HepG2 (cell line): Measurements from ENCODE around the gene DOCK4. TPM values are rescaled to one million over a fixed set of nuclear protein-coding genes. Genes with fewer than 3 reads are reported as not detected.

Experiments
- ATF7 ChIP-seq, 2 experiments: fragments of 450-650 bp in 1 of 2; sonication (generic) in 1 of 2; formaldehyde crosslinking in 1 of 2; IDR thresholded peaks; 2 replicates each; pipeline versions ENCODE4 v1.4.0 to v1.6.1; 2016 to 2020; ENCODE audit warnings: antibody characterized with exemption in 1 of 2, mild to moderate bottlenecking in 1 of 2, missing genetic modification reagents in 1 of 2
- EP300 ChIP-seq, 3 experiments: sonication (generic) in 1 of 3; formaldehyde crosslinking in 1 of 3; IDR thresholded peaks; 2 replicates each; pipeline versions ENCODE4 v1.5.1 to v1.6.1; 2011 to 2020; ENCODE audit warnings: low read depth in 2 of 3, low read length in 2 of 3, borderline replicate concordance in 1 of 3, improper control_type of control experiment in 1 of 3, mild to moderate bottlenecking in 1 of 3, missing genetic modification reagents in 1 of 3, moderate library complexity in 1 of 3
- FOXC1 ChIP-seq: sonication (generic); formaldehyde crosslinking; IDR thresholded peaks from 2 replicates; pipeline ENCODE4 v1.8.0; 2022; ENCODE audit warnings: mild to moderate bottlenecking, missing genetic modification reagents, borderline replicate concordance
- GFI1 ChIP-seq: sonication (generic); formaldehyde crosslinking; IDR thresholded peaks from 2 replicates; pipeline ENCODE4 v1.5.0; 2020; ENCODE audit warnings: missing genetic modification reagents, mild to moderate bottlenecking, borderline replicate concordance
- HMG20A ChIP-seq: IDR thresholded peaks from 2 replicates; pipeline ENCODE4 v1.6.1; 2016; ENCODE audit warnings: borderline replicate concordance
- LCORL ChIP-seq, 2 experiments: fragments of 450-650 bp in 1 of 2; sonication (generic) in 1 of 2; formaldehyde crosslinking in 1 of 2; IDR thresholded peaks; 2 replicates each; pipeline versions ENCODE4 v1.5.0 to v1.6.1; 2017 to 2020; ENCODE audit warnings: antibody characterized with exemption in 1 of 2, missing genetic modification reagents in 1 of 2
- MIXL1 ChIP-seq: IDR thresholded peaks from 2 replicates; pipeline ENCODE4 v1.6.1; 2016
- NCOR1 ChIP-seq: fragments of 200-600 bp; sonication (generic); IDR thresholded peaks from 2 replicates; pipeline ENCODE4 v1.7.0; 2017; ENCODE audit warnings: antibody characterized with exemption, low read length, borderline replicate concordance
- RARA ChIP-seq: IDR thresholded peaks from 2 replicates; pipeline ENCODE4 v1.6.1; 2016; ENCODE audit warnings: missing genetic modification reagents, missing compliant biosample characterization
- SOX5 ChIP-seq: IDR thresholded peaks from 2 replicates; pipeline ENCODE4 v1.6.1; 2016; ENCODE audit warnings: borderline replicate concordance
- YEATS4 ChIP-seq: sonication (generic); formaldehyde crosslinking; IDR thresholded peaks from 2 replicates; pipeline ENCODE4 v1.4.0; 2020; ENCODE audit warnings: missing genetic modification reagents, borderline replicate concordance
- ZNF230 ChIP-seq: sonication (generic); formaldehyde crosslinking; IDR thresholded peaks from 2 replicates; pipeline ENCODE4 v1.4.0; 2020; ENCODE audit warnings: mild to moderate bottlenecking, missing genetic modification reagents
- ZNF251 ChIP-seq: sonication (generic); formaldehyde crosslinking; IDR thresholded peaks from 2 replicates; pipeline ENCODE4 v1.9.0; 2021; ENCODE audit warnings: mild to moderate bottlenecking, missing genetic modification reagents
- ZNF337 ChIP-seq: sonication (generic); formaldehyde crosslinking; IDR thresholded peaks from 2 replicates; pipeline ENCODE4 v1.5.1; 2020; ENCODE audit warnings: missing genetic modification reagents, low read depth, mild to moderate bottlenecking, borderline replicate concordance
- ZNF616 ChIP-seq: sonication (generic); formaldehyde crosslinking; IDR thresholded peaks from 2 replicates; pipeline ENCODE4 v1.5.0; 2020; ENCODE audit warnings: low read depth, mild to moderate bottlenecking, missing genetic modification reagents
- ZNF703 ChIP-seq: sonication (generic); formaldehyde crosslinking; IDR thresholded peaks from 2 replicates; pipeline ENCODE4 v1.5.1; 2020; ENCODE audit warnings: missing genetic modification reagents, mild to moderate bottlenecking, moderate library complexity, borderline replicate concordance
- polyA plus RNA-seq, 8 experiments: library from polyadenylated mRNA; depleted of rRNA in 3 of 8; stranded (reverse) in 7 of 8; unstranded in 1 of 8; fragments of >200 nt; fragmentation: Illumina TruSeq in 4 of 8; extraction: Trizol in 4 of 8; gene quantifications; 2 replicates each; pipeline versions ENCODE4 v1.2.1 to v1.2.3, GENCODE V29; 2011 to 2016; ENCODE audit warnings: low read depth in 4 of 8, missing spikeins in 1 of 8, mixed read lengths in 1 of 8; ENCODE audit not compliant: insufficient read depth in 1 of 8
- total RNA-seq, 5 experiments: library from RNA; depleted of rRNA; stranded (reverse); fragments of >200 nt; fragmentation: Illumina TruSeq; extraction: Trizol; gene quantifications; 2 replicates each; pipeline ENCODE4 v1.2.3, GENCODE V29; 2016; ENCODE audit warnings: low read depth in 1 of 5
- TF ChIP-seq, protein P1 (sequence below): sonication (generic); formaldehyde crosslinking; IDR thresholded peaks from 2 replicates; pipeline ENCODE4 v1.5.0; 2020; ENCODE audit warnings: mild to moderate bottlenecking, missing genetic modification reagents
- TF ChIP-seq, protein P2 (sequence below): sonication (generic); formaldehyde crosslinking; IDR thresholded peaks from 2 replicates; pipeline ENCODE4 v1.4.0; 2020; ENCODE audit warnings: mild to moderate bottlenecking, missing genetic modification reagents
- TF ChIP-seq, protein P3 (sequence below): IDR thresholded peaks from 2 replicates; pipeline ENCODE4 v1.6.1; 2016; ENCODE audit warnings: low read depth, missing genetic modification reagents, missing compliant biosample characterization
- TF ChIP-seq, protein P4 (sequence below): IDR thresholded peaks from 2 replicates; pipeline ENCODE4 v1.6.1; 2012; ENCODE audit warnings: low read depth, low read length, improper control_type of control experiment

Gene DOCK4
- total and polyA plus RNA-seq, 2 of the 13 experiments (the other 11 are each of a cell fraction or from before 2014, with no cell fraction given), result 13.5 to 17.4 TPM

DNA sequence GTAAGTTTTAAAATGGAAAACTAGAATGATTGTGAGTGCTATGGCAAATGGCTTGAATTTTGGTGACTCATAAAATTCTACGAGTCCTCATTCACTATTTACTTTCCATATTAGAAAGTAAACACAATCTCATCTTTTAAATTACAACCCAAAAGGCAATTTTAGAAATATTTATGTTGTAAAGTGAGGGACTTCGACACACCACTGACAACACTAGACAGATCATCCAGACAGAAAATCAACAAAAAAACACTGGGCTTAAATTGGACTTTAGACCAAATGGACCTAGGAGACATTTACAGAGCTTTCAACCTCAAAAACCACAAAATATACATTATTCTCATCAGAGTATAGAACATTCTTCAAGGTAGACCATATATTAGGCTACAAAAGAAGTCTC is 30.4 kb upstream of the DOCK4 start (continued):
- TF ChIP-seq, protein P1, sequence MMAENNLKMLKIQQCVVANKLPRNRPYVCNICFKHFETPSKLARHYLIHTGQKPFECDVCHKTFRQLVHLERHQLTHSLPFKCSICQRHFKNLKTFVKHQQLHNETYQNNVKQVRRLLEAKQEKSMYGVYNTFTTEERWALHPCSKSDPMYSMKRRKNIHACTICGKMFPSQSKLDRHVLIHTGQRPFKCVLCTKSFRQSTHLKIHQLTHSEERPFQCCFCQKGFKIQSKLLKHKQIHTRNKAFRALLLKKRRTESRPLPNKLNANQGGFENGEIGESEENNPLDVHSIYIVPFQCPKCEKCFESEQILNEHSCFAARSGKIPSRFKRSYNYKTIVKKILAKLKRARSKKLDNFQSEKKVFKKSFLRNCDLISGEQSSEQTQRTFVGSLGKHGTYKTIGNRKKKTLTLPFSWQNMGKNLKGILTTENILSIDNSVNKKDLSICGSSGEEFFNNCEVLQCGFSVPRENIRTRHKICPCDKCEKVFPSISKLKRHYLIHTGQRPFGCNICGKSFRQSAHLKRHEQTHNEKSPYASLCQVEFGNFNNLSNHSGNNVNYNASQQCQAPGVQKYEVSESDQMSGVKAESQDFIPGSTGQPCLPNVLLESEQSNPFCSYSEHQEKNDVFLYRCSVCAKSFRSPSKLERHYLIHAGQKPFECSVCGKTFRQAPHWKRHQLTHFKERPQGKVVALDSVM (CRISPR knock-in tag), result no peak
- peak; percentile 53; the same call in 1 of the 2 replicates for TF ChIP-seq MIXL1 (CRISPR knock-in tag)
- no peak for TF ChIP-seq LCORL (IDR thresholded peaks at IDR 0.05)
- peak; percentile 38; the same call in 1 of the 2 replicates for TF ChIP-seq LCORL (CRISPR knock-in tag; IDR thresholded peaks at IDR 0.05)
- TF ChIP-seq ZNF703 (CRISPR knock-in tag), result no peak
- TF ChIP-seq, protein P2, sequence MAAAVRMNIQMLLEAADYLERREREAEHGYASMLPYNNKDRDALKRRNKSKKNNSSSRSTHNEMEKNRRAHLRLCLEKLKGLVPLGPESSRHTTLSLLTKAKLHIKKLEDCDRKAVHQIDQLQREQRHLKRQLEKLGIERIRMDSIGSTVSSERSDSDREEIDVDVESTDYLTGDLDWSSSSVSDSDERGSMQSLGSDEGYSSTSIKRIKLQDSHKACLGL (CRISPR knock-in tag), result no peak
- no peak for TF ChIP-seq ZNF337 (CRISPR knock-in tag)
- TF ChIP-seq ZNF616 (CRISPR knock-in tag), result no peak
- TF ChIP-seq NCOR1, result peak; percentile 75; the same call in 1 of the 2 replicates
- TF ChIP-seq FOXC1 (CRISPR knock-in tag), result no peak
- TF ChIP-seq ZNF251, result no peak
- no peak for TF ChIP-seq YEATS4 (CRISPR knock-in tag)
- TF ChIP-seq GFI1, result peak; percentile 52; the same call in 1 of the 2 replicates
- TF ChIP-seq ZNF230 (CRISPR knock-in tag), result no peak
- TF ChIP-seq, protein P3, sequence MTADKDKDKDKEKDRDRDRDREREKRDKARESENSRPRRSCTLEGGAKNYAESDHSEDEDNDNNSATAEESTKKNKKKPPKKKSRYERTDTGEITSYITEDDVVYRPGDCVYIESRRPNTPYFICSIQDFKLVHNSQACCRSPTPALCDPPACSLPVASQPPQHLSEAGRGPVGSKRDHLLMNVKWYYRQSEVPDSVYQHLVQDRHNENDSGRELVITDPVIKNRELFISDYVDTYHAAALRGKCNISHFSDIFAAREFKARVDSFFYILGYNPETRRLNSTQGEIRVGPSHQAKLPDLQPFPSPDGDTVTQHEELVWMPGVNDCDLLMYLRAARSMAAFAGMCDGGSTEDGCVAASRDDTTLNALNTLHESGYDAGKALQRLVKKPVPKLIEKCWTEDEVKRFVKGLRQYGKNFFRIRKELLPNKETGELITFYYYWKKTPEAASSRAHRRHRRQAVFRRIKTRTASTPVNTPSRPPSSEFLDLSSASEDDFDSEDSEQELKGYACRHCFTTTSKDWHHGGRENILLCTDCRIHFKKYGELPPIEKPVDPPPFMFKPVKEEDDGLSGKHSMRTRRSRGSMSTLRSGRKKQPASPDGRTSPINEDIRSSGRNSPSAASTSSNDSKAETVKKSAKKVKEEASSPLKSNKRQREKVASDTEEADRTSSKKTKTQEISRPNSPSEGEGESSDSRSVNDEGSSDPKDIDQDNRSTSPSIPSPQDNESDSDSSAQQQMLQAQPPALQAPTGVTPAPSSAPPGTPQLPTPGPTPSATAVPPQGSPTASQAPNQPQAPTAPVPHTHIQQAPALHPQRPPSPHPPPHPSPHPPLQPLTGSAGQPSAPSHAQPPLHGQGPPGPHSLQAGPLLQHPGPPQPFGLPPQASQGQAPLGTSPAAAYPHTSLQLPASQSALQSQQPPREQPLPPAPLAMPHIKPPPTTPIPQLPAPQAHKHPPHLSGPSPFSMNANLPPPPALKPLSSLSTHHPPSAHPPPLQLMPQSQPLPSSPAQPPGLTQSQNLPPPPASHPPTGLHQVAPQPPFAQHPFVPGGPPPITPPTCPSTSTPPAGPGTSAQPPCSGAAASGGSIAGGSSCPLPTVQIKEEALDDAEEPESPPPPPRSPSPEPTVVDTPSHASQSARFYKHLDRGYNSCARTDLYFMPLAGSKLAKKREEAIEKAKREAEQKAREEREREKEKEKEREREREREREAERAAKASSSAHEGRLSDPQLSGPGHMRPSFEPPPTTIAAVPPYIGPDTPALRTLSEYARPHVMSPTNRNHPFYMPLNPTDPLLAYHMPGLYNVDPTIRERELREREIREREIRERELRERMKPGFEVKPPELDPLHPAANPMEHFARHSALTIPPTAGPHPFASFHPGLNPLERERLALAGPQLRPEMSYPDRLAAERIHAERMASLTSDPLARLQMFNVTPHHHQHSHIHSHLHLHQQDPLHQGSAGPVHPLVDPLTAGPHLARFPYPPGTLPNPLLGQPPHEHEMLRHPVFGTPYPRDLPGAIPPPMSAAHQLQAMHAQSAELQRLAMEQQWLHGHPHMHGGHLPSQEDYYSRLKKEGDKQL (CRISPR knock-in tag), result peak; percentile 53; the same call in 1 of the 2 replicates
- TF ChIP-seq RARA (CRISPR knock-in tag), result peak; percentile 36; the same call in 1 of the 2 replicates
- TF ChIP-seq ATF7 (IDR thresholded peaks at IDR 0.05), result no peak
- TF ChIP-seq ATF7 (CRISPR knock-in tag; IDR thresholded peaks at IDR 0.05), result no peak
- peak; percentile 32; the same call in 1 of the 2 replicates for TF ChIP-seq SOX5 (CRISPR knock-in tag)
- peak in 1 of 2 experiments; percentile 56; a peak in 1 of 4 replicates for TF ChIP-seq EP300 (IDR thresholded peaks at IDR 0.05; ENCODE audit: low read depth in 2 of 2, low read length in 2 of 2)
- TF ChIP-seq EP300 (CRISPR knock-in tag; IDR thresholded peaks at IDR 0.05; ENCODE audit: borderline replicate concordance), result no peak
- TF ChIP-seq, protein P4, sequence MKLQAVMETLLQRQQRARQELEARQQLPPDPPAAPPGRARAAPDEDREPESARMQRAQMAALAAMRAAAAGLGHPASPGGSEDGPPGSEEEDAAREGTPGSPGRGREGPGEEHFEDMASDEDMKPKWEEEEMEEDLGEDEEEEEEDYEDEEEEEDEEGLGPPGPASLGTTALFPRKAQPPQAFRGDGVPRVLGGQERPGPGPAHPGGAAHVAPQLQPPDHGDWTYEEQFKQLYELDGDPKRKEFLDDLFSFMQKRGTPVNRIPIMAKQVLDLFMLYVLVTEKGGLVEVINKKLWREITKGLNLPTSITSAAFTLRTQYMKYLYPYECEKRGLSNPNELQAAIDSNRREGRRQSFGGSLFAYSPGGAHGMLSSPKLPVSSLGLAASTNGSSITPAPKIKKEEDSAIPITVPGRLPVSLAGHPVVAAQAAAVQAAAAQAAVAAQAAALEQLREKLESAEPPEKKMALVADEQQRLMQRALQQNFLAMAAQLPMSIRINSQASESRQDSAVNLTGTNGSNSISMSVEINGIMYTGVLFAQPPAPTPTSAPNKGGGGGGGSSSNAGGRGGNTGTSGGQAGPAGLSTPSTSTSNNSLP, result 0 out of 2 replicates have a peak, but pooled peaks have one; percentile 60
- TF ChIP-seq HMG20A, result peak; percentile 51; the same call in 1 of the 2 replicates
